ENCODE data around the gene MYH14.

GRCh38 chr19:50341091-50341564, 137.7 kb downstream of the MYH14 start:
- TF ChIP-seq SRF (IDR thresholded peaks at IDR 0.05; ENCODE audit: low read depth, low read length) (no peak), STAT5B (CRISPR knock-in tag; IDR thresholded peaks at IDR 0.05) (no peak), ZNF274 (CRISPR knock-in tag; IDR thresholded peaks at IDR 0.05) (no peak), ZNF672 (CRISPR knock-in tag; IDR thresholded peaks at IDR 0.05) (no peak), GABPA (IDR thresholded peaks at IDR 0.05; ENCODE audit: low read depth, low read length) (no peak), GABPA (CRISPR knock-in tag; IDR thresholded peaks at IDR 0.05; ENCODE audit: low read depth) (no peak), BCL3 (CRISPR knock-in tag; IDR thresholded peaks at IDR 0.05) (no peak)
